ENCODE data around the gene HYDIN.

Gene HYDIN

DNA sequence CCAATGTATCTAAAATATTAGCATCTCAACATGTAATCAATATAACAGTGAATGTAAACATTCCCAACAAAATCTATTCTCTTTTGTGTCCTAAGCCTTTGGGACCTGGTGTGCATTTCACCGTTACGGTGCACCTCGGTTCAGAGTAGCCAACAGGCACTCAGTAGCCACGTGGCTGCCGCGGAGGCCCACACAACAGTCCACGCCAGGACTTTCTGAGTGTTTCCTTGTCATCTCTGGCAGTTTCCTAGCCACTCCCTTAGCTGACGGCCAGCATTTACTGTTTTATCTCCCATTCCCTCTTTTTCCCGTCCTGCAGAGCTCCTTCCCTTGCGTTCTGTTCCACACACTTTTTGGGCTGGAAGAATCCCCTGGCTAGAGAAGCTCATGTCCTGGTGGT is 465.9 kb downstream of the HYDIN start:
- DNase-seq (ENCODE audit: low read depth): no peak

DNA sequence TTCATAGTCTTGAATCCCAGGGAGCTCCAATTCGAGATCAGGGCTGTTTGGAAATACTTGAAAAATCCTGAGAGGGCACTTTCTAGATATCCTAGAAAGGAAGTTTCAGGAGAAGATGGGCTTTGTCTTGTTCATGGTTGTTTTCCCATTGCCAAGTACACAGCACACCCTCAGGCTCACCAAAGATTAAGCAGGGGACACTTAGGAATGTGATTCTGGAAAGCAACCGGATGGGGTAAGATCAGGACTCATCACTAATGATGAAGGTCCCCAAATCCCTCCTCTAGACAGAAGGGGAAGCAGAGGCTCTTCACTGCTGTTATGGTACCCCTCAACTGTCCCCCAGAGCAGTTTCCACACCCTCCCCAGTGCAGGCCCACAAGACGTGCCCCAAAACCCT is 470.3 kb downstream of the HYDIN start:
- DNase-seq (ENCODE audit: low read depth): no peak

DNA sequence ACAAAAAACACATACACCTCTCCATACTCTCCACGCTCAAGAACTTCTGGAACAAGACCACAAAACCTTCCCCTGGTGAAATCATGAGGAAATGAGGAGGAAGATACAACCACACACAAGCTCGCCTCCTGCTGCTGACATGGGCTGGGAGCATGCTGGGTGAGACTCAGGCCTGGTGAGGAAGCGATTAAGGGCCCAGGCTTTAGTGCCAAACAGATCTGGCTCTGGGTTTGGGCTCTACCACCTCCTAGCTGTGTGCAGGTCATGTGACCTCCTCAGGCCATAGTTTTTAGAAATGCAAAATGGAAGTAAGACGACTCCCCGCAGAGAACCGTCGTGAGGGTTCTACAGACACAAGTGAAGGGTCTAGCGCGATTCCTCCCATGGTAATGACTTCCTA is 470.9 kb downstream of the HYDIN start:
- no peak for DNase-seq (ENCODE audit: low read depth)

DNA sequence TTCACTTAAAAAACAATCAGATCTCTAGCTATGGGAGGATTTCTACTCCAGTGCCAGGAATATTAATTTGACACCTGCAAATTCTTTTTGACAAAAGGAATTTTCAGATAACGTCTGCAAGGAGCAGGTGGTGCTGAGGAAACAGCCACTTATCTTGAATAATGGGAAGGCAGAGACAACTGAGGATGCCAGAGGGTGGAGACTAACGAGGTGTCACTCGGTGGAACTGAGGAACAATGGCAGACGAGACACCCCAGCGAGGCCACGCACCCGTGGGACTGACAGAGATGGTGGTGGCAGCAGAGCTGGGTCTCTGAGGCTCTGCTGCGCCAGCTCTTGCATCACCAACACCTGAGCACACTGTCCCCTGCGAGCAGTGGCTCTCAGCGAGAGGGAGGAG is 471.7 kb downstream of the HYDIN start:
- DNase-seq (ENCODE audit: low read depth): no peak
